HFFc6 (cell line): ENCODE data around the gene ADGRL1. TPM values are rescaled to one million over a fixed set of nuclear protein-coding genes. Genes with fewer than 3 reads are reported as not detected.
A peak's percentile ranks its signal among the peaks of the same experiment; 100 is the strongest.
"Not testable (repeated sequence)": the region's sequence is repeated elsewhere in the genome, so short reads cannot be mapped to it uniquely, and the experiment has no call there.

ENCODE experiments used
- DNase-seq: peaks from one replicate; pipeline ENCODE4 v3.0.0-alpha.2; 2018
- H3K27ac Mint-ChIP-seq: 2 replicates; pipeline ENCODE4 v1.8.0; 2020; ENCODE audit warnings: mild to moderate bottlenecking, mixed read lengths
- H3K27me3 Mint-ChIP-seq: 2 replicates; pipeline ENCODE4 v1.8.0; 2021; ENCODE audit warnings: mild to moderate bottlenecking, moderate library complexity, mixed read lengths; ENCODE audit not compliant: insufficient read depth
- H3K36me3 Mint-ChIP-seq: 2 replicates; pipeline ENCODE4 v1.8.0; 2021; ENCODE audit warnings: low read depth, mixed read lengths
- H3K4me1 Mint-ChIP-seq: 2 replicates; pipeline ENCODE4 v1.8.0; 2020; ENCODE audit warnings: low read depth, mixed read lengths
- H3K4me3 Mint-ChIP-seq: 2 replicates; pipeline ENCODE4 v1.8.0; 2020; ENCODE audit warnings: mild to moderate bottlenecking, moderate library complexity, mixed read lengths
- H3K9me3 Mint-ChIP-seq: 2 replicates; pipeline ENCODE4 v1.8.0; 2020; ENCODE audit warnings: mild to moderate bottlenecking, mixed read lengths
- CTCF ChIP-seq: fragments of 200-600 bp; sonication (generic); IDR thresholded peaks from 2 replicates; pipeline ENCODE4 v1.5.0; 2021; ENCODE audit warnings: antibody characterized with exemption, mild to moderate bottlenecking
- total RNA-seq, 6 experiments: library from RNA; stranded (reverse); fragmentation: NEBNext Ultra II Directional; extraction: Animal tissue kit (Norgen Biotek cat#: 25700); gene quantifications; 2 replicates in 1 of 6; 3 replicates in 5 of 6; pipeline ENCODE4 v1.2.3, GENCODE V29; 2021

Gene ADGRL1
- total RNA-seq, 6 experiments from 2014 or later: 1.6 to 2.9 (median 2.2) TPM

GRCh38 chr19:14222886-14223285, 16.9 kb upstream of the ADGRL1 start:
- TF ChIP-seq CTCF: no peak
- no peak for DNase-seq
- no peaks in the 10 kb centered on the region for H3K9me3 Mint-ChIP-seq
- no peak overlapping the region for H3K4me3 Mint-ChIP-seq
- no peak overlapping the region for H3K27ac Mint-ChIP-seq
- H3K36me3 Mint-ChIP-seq: no peaks in the 10 kb centered on the region
- H3K4me1 Mint-ChIP-seq: peaks cover 11% of the 10 kb centered on the region
- H3K27me3 Mint-ChIP-seq: peaks cover 14% of the 10 kb centered on the region; the same call in 1 of the 2 replicates

- H3K4me1 Mint-ChIP-seq: peaks cover 15% of the 10 kb centered on the region
- TF ChIP-seq CTCF: peak; percentile 54
- not testable (repeated sequence) for H3K27ac Mint-ChIP-seq, H3K9me3 Mint-ChIP-seq, H3K36me3 Mint-ChIP-seq, DNase-seq, H3K4me3 Mint-ChIP-seq
- H3K27me3 Mint-ChIP-seq: peaks cover 16% of the 10 kb centered on the region; the same call in 1 of the 2 replicates
Observed at GRCh38 chr19:14221345-14221744, 15.4 kb upstream of the ADGRL1 start.

DNA sequence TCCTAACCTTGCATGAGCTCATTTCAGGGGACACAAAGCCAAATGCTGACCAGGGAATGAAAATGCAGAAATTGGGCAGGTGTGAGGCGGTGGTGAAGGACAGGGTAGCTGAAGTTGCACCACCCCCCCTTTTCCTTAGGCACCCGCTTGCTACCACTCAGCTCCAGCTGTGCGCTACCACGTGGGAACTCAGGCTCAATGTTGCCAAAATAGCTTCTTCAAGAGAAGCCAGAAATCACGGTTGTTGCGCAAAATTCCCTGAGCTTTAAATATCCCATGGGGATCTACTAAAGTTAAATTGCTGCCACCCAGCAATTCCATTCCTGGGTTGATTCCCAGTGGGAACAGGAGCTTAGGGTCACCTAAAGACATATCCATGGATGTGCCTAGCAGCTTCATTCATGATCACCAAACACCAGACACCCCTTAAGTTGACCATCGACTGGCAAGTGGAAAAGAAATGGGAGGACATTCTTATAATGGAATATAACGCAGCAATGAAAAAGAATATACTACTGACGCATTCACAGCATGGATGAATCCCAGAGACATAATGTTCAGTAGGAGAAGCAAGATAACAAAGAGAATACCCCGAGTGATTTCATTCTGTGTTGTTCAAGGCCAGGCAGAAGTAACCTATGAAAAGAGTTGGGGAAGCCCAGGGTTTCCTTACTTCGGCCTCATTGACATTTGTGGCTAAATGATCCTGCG, 12.8 kb upstream of the ADGRL1 start:
- H3K4me3 Mint-ChIP-seq: no peak overlapping the region
- no peaks in the 10 kb centered on the region for H3K36me3 Mint-ChIP-seq
- no peak for TF ChIP-seq CTCF
- H3K4me1 Mint-ChIP-seq: peaks cover 15% of the 10 kb centered on the region
- peaks cover 14% of the 10 kb centered on the region; the same call in 1 of the 2 replicates for H3K27me3 Mint-ChIP-seq
- no peak for DNase-seq
- no peaks in the 10 kb centered on the region for H3K9me3 Mint-ChIP-seq
- no peak overlapping the region for H3K27ac Mint-ChIP-seq

- Mint-ChIP-seq H3K4me1 (peaks cover 15% of the 10 kb centered on the region), H3K27me3 (peaks cover 14% of the 10 kb centered on the region; the same call in 1 of the 2 replicates)
- H3K27ac Mint-ChIP-seq, H3K9me3 Mint-ChIP-seq, H3K4me3 Mint-ChIP-seq, DNase-seq, H3K36me3 Mint-ChIP-seq: not testable (repeated sequence)
Observed at GRCh38 chr19:14217886-14218285, 11.9 kb upstream of the ADGRL1 start.

GRCh38 chr19:14214580-14214979, 8.6 kb upstream of the ADGRL1 start:
- Mint-ChIP-seq H3K27me3 (peaks cover 21% of the 10 kb centered on the region), H3K4me1 (peaks cover 8% of the 10 kb centered on the region), H3K27ac (no peak overlapping the region), H3K36me3 (no peaks in the 10 kb centered on the region), H3K9me3 (no peaks in the 10 kb centered on the region), H3K4me3 (no peak overlapping the region)
- TF ChIP-seq CTCF: no peak
- no peak for DNase-seq

- not testable (repeated sequence) for H3K4me1 Mint-ChIP-seq, H3K4me3 Mint-ChIP-seq
- H3K27me3 Mint-ChIP-seq: peaks cover 25% of the 10 kb centered on the region
Observed at GRCh38 chr19:14210182-14210581, 4.2 kb upstream of the ADGRL1 start.

GRCh38 chr19:14209401-14209800, 3.4 kb upstream of the ADGRL1 start:
- H3K4me3 Mint-ChIP-seq, H3K36me3 Mint-ChIP-seq, H3K9me3 Mint-ChIP-seq, H3K27ac Mint-ChIP-seq, DNase-seq: not testable (repeated sequence)
- H3K4me1 Mint-ChIP-seq: peaks cover 11% of the 10 kb centered on the region
- H3K27me3 Mint-ChIP-seq: peaks cover 31% of the 10 kb centered on the region

More at GRCh38 chr19:14210182-14210581, 4.2 kb upstream of the ADGRL1 start:
- not testable (repeated sequence) for H3K27ac Mint-ChIP-seq, H3K9me3 Mint-ChIP-seq, DNase-seq, H3K36me3 Mint-ChIP-seq

- H3K27ac Mint-ChIP-seq, H3K36me3 Mint-ChIP-seq, DNase-seq, H3K4me3 Mint-ChIP-seq, H3K9me3 Mint-ChIP-seq: not testable (repeated sequence)
- peaks cover 35% of the 10 kb centered on the region for H3K27me3 Mint-ChIP-seq
- H3K4me1 Mint-ChIP-seq: peaks cover 14% of the 10 kb centered on the region
Observed at GRCh38 chr19:14208496-14208895, 2.5 kb upstream of the ADGRL1 start.

GRCh38 chr19:14207796-14208195, 1.8 kb upstream of the ADGRL1 start:
- Mint-ChIP-seq H3K4me1 (peaks cover 14% of the 10 kb centered on the region), H3K27me3 (peaks cover 35% of the 10 kb centered on the region)
- H3K27ac Mint-ChIP-seq, H3K9me3 Mint-ChIP-seq, DNase-seq, H3K36me3 Mint-ChIP-seq, H3K4me3 Mint-ChIP-seq: not testable (repeated sequence)
